KMS-11 (cell line): Measurements from ENCODE around the gene ZSWIM9.

Source experiments
- H2AFZ ChIP-seq: fragments of 200-600 bp; sonication (generic); 2 replicates; pipeline ENCODE4 v1.6.1; 2016; ENCODE audit warnings: antibody characterized with exemption, mixed run types, low read depth
- H3K27ac ChIP-seq: fragments of 200-600 bp; sonication (generic); 2 replicates; pipeline ENCODE4 v1.6.1; 2016; ENCODE audit warnings: mild to moderate bottlenecking, mixed run types
- H3K27me3 ChIP-seq: fragments of 200-600 bp; sonication (generic); 2 replicates; pipeline ENCODE4 v1.6.1; 2017; ENCODE audit warnings: mild to moderate bottlenecking, low read depth, mixed run types, moderate library complexity; ENCODE audit not compliant: insufficient read depth
- H3K36me3 ChIP-seq: fragments of 200-600 bp; sonication (generic); 2 replicates; pipeline ENCODE4 v1.6.1; 2017; ENCODE audit warnings: mild to moderate bottlenecking, mixed run types; ENCODE audit not compliant: insufficient read depth
- H3K4me1 ChIP-seq: fragments of 200-600 bp; sonication (generic); 2 replicates; pipeline ENCODE4 v1.6.1; 2016; ENCODE audit warnings: mild to moderate bottlenecking, low read depth, mixed run types; ENCODE audit not compliant: poor library complexity, severe bottlenecking
- H3K4me2 ChIP-seq: fragments of 200-600 bp; sonication (generic); 2 replicates; pipeline ENCODE4 v1.7.0; 2016; ENCODE audit warnings: mild to moderate bottlenecking, mixed run types
- H3K4me3 ChIP-seq: fragments of 200-600 bp; sonication (generic); IDR thresholded peaks from 2 replicates; pipeline ENCODE4 v1.6.1; 2017; ENCODE audit warnings: low read depth, low read length, mixed read lengths; ENCODE audit not compliant: insufficient read depth
- H3K79me2 ChIP-seq: fragments of 200-600 bp; sonication (generic); 2 replicates; pipeline ENCODE4 v1.6.1; 2016; ENCODE audit warnings: low read depth, mixed run types; ENCODE audit not compliant: insufficient read depth
- H3K9ac ChIP-seq: fragments of 200-600 bp; sonication (generic); 2 replicates; pipeline ENCODE4 v1.6.1; 2016; ENCODE audit warnings: mild to moderate bottlenecking, mixed run types
- H4K20me1 ChIP-seq: fragments of 200-600 bp; sonication (generic); 2 replicates; pipeline ENCODE4 v1.6.1; 2016; ENCODE audit warnings: mild to moderate bottlenecking, mixed run types; ENCODE audit not compliant: insufficient read depth
- TF ChIP-seq, protein P1 (sequence below): fragments of 200-600 bp; sonication (generic); conservative IDR thresholded peaks from 2 replicates; pipeline ENCODE4 v1.6.1; 2017; ENCODE audit warnings: low read depth, mild to moderate bottlenecking, antibody characterized with exemption, low read length, moderate library complexity, mixed read lengths

ZSWIM9 gene

DNA sequence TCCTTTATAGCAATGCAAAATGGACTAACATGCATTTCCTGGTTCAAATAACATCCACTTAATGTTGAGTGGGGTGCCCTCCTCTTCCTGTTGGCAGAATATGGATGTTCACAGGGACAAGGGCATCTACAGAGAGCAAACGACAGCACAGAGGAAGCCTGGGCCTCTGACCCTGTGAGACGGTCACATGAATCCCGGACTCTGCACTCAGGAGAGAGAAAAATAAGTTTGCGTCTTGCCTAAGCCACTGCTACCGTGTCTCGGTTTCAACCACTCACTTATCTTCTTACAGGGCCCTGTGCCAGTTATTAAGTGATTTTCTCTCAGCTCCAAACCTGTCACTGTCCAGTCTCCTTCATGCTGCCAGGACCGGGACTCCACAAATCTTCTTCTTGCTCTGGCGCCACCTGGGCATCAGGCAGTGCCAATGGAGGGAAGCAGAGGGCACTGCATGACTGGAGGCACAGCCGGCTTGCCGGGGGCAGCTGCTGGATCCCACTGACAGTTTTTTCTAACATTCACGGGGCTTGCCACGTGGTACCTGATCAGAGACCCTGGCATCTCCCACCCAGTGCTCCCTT lies 12.2 kb upstream of the ZSWIM9 start:
- Histone ChIP-seq H3K27me3 (no peaks in the 10 kb centered on the region), H4K20me1 (no peaks in the 10 kb centered on the region), H3K27ac (peak overlapping the region; percentile 6; the same call in 1 of the 2 replicates), H2AFZ (no peak overlapping the region), H3K36me3 (no peaks in the 10 kb centered on the region; the same call in 1 of the 2 replicates), H3K79me2 (no peaks in the 10 kb centered on the region), H3K9ac (no peak overlapping the region), H3K4me3 (no peak overlapping the region), H3K4me1 (peaks cover 29% of the 10 kb centered on the region), H3K4me2 (peak overlapping the region; percentile 59)
- TF ChIP-seq, protein P1, sequence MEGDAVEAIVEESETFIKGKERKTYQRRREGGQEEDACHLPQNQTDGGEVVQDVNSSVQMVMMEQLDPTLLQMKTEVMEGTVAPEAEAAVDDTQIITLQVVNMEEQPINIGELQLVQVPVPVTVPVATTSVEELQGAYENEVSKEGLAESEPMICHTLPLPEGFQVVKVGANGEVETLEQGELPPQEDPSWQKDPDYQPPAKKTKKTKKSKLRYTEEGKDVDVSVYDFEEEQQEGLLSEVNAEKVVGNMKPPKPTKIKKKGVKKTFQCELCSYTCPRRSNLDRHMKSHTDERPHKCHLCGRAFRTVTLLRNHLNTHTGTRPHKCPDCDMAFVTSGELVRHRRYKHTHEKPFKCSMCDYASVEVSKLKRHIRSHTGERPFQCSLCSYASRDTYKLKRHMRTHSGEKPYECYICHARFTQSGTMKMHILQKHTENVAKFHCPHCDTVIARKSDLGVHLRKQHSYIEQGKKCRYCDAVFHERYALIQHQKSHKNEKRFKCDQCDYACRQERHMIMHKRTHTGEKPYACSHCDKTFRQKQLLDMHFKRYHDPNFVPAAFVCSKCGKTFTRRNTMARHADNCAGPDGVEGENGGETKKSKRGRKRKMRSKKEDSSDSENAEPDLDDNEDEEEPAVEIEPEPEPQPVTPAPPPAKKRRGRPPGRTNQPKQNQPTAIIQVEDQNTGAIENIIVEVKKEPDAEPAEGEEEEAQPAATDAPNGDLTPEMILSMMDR: no peak; the same call in 1 of the 2 replicates

GRCh38 chr19:48168689-48169088 lies 1.8 kb upstream of the ZSWIM9 start:
- no peaks in the 10 kb centered on the region for H3K27me3 ChIP-seq
- H3K79me2 ChIP-seq: peaks cover 24% of the 10 kb centered on the region; the same call in 1 of the 2 replicates
- no peak overlapping the region for H3K4me3 ChIP-seq
- H3K9ac ChIP-seq: no peak overlapping the region
- H3K4me1 ChIP-seq: peaks cover 23% of the 10 kb centered on the region
- no peak overlapping the region for H3K27ac ChIP-seq
- no peaks in the 10 kb centered on the region for H4K20me1 ChIP-seq
- peak overlapping the region; percentile 29; the same call in 1 of the 2 replicates for H3K4me2 ChIP-seq
- TF ChIP-seq, protein P1: no peak
- peaks cover 6% of the 10 kb centered on the region; the same call in 1 of the 2 replicates for H3K36me3 ChIP-seq
- no peak overlapping the region for H2AFZ ChIP-seq

- Histone ChIP-seq H3K79me2 (peaks cover 24% of the 10 kb centered on the region; the same call in 1 of the 2 replicates), H3K4me2 (peak overlapping the region; percentile 29; the same call in 1 of the 2 replicates)
These were observed 922 bp upstream of the ZSWIM9 start for GRCh38 chr19:48169578-48169938.

DNA sequence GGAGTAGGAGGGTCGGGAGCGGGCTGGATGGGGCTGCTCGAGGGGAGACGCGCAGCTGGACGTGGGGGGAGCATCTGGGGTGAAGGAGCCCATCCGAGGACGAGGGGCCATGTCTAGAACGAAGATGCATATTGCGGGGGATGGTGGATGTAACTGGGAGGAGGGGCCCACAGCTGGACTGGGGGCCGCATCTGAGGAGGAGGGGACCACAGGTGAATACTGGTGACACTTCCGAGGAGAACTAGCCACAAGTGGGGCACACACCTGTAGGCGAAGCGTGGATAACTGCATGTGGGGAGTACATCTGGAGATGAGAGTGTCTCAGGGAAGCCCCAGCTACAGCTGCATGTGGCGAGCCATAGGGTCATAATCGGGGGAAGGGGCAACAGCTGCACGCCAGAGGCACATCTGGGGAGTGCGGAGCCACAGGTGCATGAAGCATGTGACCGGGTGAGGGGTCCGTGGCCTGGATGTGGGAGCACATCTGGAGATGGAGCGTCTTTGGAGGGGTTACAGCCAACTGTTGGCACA lies 402 bp downstream of the ZSWIM9 start:
- Histone ChIP-seq H3K27ac (no peak overlapping the region), H3K36me3 (no peaks in the 10 kb centered on the region), H3K4me2 (peak overlapping the region; percentile 77), H3K27me3 (no peaks in the 10 kb centered on the region), H3K4me3 (no peak overlapping the region), H4K20me1 (no peaks in the 10 kb centered on the region), H3K4me1 (peaks cover 23% of the 10 kb centered on the region), H3K79me2 (peaks cover 24% of the 10 kb centered on the region; the same call in 1 of the 2 replicates), H3K9ac (peak overlapping the region; percentile 84; the same call in 1 of the 2 replicates), H2AFZ (peak overlapping the region; percentile 99; the same call in 1 of the 2 replicates)
- TF ChIP-seq, protein P1: no peak

More at GRCh38 chr19:48169578-48169938, 922 bp upstream of the ZSWIM9 start:
- Histone ChIP-seq H3K4me1 (peaks cover 23% of the 10 kb centered on the region), H3K36me3 (peaks cover 3% of the 10 kb centered on the region; the same call in 1 of the 2 replicates), H3K9ac (peak overlapping the region; percentile 84; the same call in 1 of the 2 replicates), H3K27ac (no peak overlapping the region; the same call in 1 of the 2 replicates), H3K27me3 (no peaks in the 10 kb centered on the region), H4K20me1 (no peaks in the 10 kb centered on the region), H2AFZ (0 out of 2 replicates have a peak overlapping the region, but pooled peaks have one; percentile 99), H3K4me3 (peak overlapping the region; percentile 39)
- TF ChIP-seq, protein P1: no peak
